ENCODE data around the gene SEMA3D.
"Not testable (repeated sequence)": the region's sequence is repeated elsewhere in the genome, so short reads cannot be mapped to it uniquely, and the experiment has no call there.

The SEMA3D gene

GRCh38 chr7:85022064-85022697, 164.7 kb downstream of the SEMA3D start:
- no peak for DNase-seq

GRCh38 chr7:85021101-85021704, 165.7 kb downstream of the SEMA3D start:
- no peak for DNase-seq

- no peak for DNase-seq
Measured at GRCh38 chr7:85019778-85020177, 167.1 kb downstream of the SEMA3D start.

GRCh38 chr7:85019176-85019575, 167.7 kb downstream of the SEMA3D start:
- no peak for DNase-seq

GRCh38 chr7:85018498-85018897, 168.4 kb downstream of the SEMA3D start:
- no peak for DNase-seq

- no peak for DNase-seq
Measured at GRCh38 chr7:85016286-85016685, 170.6 kb downstream of the SEMA3D start.

- no peak for DNase-seq
Measured at GRCh38 chr7:85014936-85015660, 171.8 kb downstream of the SEMA3D start.

- no peak for DNase-seq
Measured at GRCh38 chr7:85011127-85011526, 175.7 kb downstream of the SEMA3D start.

GRCh38 chr7:85010306-85010705, 176.6 kb downstream of the SEMA3D start:
- DNase-seq: no peak

- DNase-seq: no peak
Measured at GRCh38 chr7:85006754-85007153, 180.1 kb downstream of the SEMA3D start.

GRCh38 chr7:85004402-85004801, 182.5 kb downstream of the SEMA3D start:
- no peak for DNase-seq

- no peak for DNase-seq
Measured at GRCh38 chr7:85001495-85002345, 185.1 kb downstream of the SEMA3D start.

GRCh38 chr7:85000735-85001350, 186.0 kb downstream of the SEMA3D start:
- no peak for DNase-seq

- no peak for DNase-seq
Measured at GRCh38 chr7:84999450-84999849, 187.4 kb downstream of the SEMA3D start.

- DNase-seq: no peak
Measured at GRCh38 chr7:84998665-84999064, 188.2 kb downstream of the SEMA3D start.

- DNase-seq: no peak
Measured at GRCh38 chr7:84997626-84998025, 189.2 kb downstream of the SEMA3D start.

GRCh38 chr7:84992954-84993353, 193.9 kb downstream of the SEMA3D start:
- not testable (repeated sequence) for DNase-seq

GRCh38 chr7:84985073-84985784, 201.6 kb downstream of the SEMA3D start:
- no peak for DNase-seq

GRCh38 chr7:84982199-84982598, 204.7 kb downstream of the SEMA3D start:
- no peak for DNase-seq

- DNase-seq: no peak
Measured at GRCh38 chr7:84981055-84981976, 205.5 kb downstream of the SEMA3D start.

- no peak for DNase-seq
Measured at GRCh38 chr7:84975586-84976185, 211.2 kb downstream of the SEMA3D start.

Data from NCI-H1436 (cell line).